Kidney (tissue), 14 donors: ENCODE data around the gene WDHD1. TPM values are rescaled to one million over a fixed set of nuclear protein-coding genes. Genes with fewer than 3 reads are reported as not detected.
A peak's percentile ranks its signal among the peaks of the same experiment; 100 is the strongest.
"Not testable (repeated sequence)": the region's sequence is repeated elsewhere in the genome, so short reads cannot be mapped to it uniquely, and the experiment has no call there.

Experiments used
- DNase-seq, 5 donors: peaks; one replicate each; pipeline ENCODE4 v3.0.0-alpha.2; 2013 to 2020
- FAIRE-seq: peaks from 2 replicates; lab custom pipeline; 2012; peaks lifted over from hg19 to GRCh38; lab: Jason Lieb, UNC
- H3K27ac ChIP-seq, 2 donors: one replicate each; pipeline ENCODE4 v1.7.0; 2013; ENCODE audit warnings: low read depth in 2 of 2, low read length in 2 of 2, inconsistent platforms in 1 of 2
- H3K27me3 ChIP-seq: one replicate; pipeline ENCODE4 v1.7.1; 2013; ENCODE audit warnings: low read length, inconsistent platforms; ENCODE audit not compliant: control insufficient read depth, insufficient read depth
- H3K36me3 ChIP-seq, 3 donors: one replicate each; pipeline versions ENCODE4 v1.7.0 to v1.7.1; 2013; ENCODE audit warnings: low read length in 3 of 3, control low read depth in 1 of 3, inconsistent platforms in 1 of 3; ENCODE audit not compliant: insufficient read depth in 3 of 3, control insufficient read depth in 2 of 3
- H3K4me1 ChIP-seq, 3 donors: one replicate each; pipeline versions ENCODE4 v1.7.0 to v1.7.1; 2013; ENCODE audit warnings: low read length in 3 of 3, inconsistent platforms in 1 of 3, low read depth in 1 of 3; ENCODE audit not compliant: control insufficient read depth in 2 of 3, insufficient read depth in 2 of 3
- H3K4me3 ChIP-seq, 3 donors: one replicate each; pipeline versions ENCODE4 v1.7.0 to v1.8.1; 2013; ENCODE audit warnings: low read length in 3 of 3, control low read depth in 1 of 3, inconsistent platforms in 1 of 3
- H3K9ac ChIP-seq, 3 donors: one replicate each; pipeline versions ENCODE4 v1.7.0 to v1.7.1; 2013; ENCODE audit warnings: low read length in 3 of 3, control low read depth in 1 of 3, inconsistent platforms in 1 of 3
- H3K9me3 ChIP-seq, 3 donors: one replicate each; pipeline versions ENCODE4 v1.7.0 to v1.7.1; 2013; ENCODE audit warnings: low read length in 3 of 3, control low read depth in 1 of 3, inconsistent platforms in 1 of 3; ENCODE audit not compliant: control insufficient read depth in 2 of 3, insufficient read depth in 1 of 3
- CTCF ChIP-seq: IDR thresholded peaks from 3 replicates; pipeline ENCODE4 v1.5.1; 2012; ENCODE audit warnings: mild to moderate bottlenecking, moderate library complexity, borderline replicate concordance; ENCODE audit not compliant: insufficient read depth; ENCODE audit errors: extremely low read depth
- intact Hi-C: fragments of 100-400 bp; cut with DNase I; formaldehyde crosslinking; loops from one replicate; pipeline ENCODE4 v1.11.1; 2022
- polyA plus RNA-seq: library from polyadenylated mRNA; stranded (reverse); fragments of 350-450 nt; fragmentation: Illumina TruSeq; extraction: RNeasy Lipid Tissue Mini Kit (QIAGEN cat#74804); gene quantifications from one replicate; pipeline ENCODE4 v1.2.3, GENCODE V29; 2014; ENCODE audit warnings: low read depth, low replicate concordance; ENCODE audit not compliant: insufficient read depth
- total RNA-seq: library from RNA; stranded (reverse); fragmentation: NEBNext Ultra II Directional; extraction: Animal tissue kit (Norgen Biotek cat#: 25700); gene quantifications from one replicate; pipeline ENCODE4 v1.2.1, GENCODE V29; 2021
- donor health status: control.
- donor health status: control.
- donor health status: control.
- donor health status: control.
- donor health status: control.
- donor health status: DM: yes; HTN: yes; CAD: no.
- donor health status: Normal renal cell carcinoma (clear cell type).

WDHD1 gene
- total and polyA plus RNA-seq, 2 donors from 2014 or later = 1.8 to 3.3 TPM

DNA sequence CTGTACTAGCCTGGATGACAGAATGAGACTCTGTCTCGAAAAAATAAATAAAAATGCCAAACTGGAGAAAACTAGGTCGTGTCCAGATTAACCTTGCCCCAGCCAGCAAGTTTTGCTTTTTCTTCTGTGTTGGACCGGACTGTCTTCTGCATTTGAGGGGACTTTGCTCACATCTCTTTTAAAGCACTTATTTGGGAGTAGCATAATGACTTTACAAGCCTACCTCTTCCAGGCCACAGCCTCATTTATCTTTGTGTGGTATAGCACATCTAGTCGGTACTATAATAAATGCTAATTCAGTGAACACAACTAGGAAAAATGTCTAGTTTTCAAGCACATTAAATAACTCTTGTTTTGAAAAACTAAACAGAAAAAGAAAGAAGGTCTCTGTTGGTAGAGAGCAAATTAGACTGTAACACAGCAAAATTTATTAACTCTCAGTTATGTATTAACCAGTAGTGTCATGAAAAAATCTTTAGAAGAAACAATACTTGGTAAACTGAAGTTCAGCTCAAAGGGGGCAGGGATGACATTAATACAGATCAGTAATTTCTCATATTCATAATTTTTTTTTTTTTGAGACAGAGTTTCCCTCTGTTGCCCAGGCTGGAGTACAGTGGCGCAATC lies 52.0 kb downstream of the WDHD1 start:
- H3K36me3 ChIP-seq = no peaks in the 10 kb centered on the region
- intact Hi-C loops = no loop called here
- FAIRE-seq (no peak), DNase-seq (peak in 2 of 5 donors; percentile 6 to 8)
- no peaks in the 10 kb centered on the region for H3K9me3 ChIP-seq
- H3K4me3 ChIP-seq = peak overlapping the region in 2 of 3 donors; percentile 44 to 45
- TF ChIP-seq CTCF = no peak
- H3K9ac ChIP-seq = peak overlapping the region in 1 of 3 donors; percentile 34
- H3K27me3 ChIP-seq = no peaks in the 10 kb centered on the region
- H3K27ac ChIP-seq = peak overlapping the region; percentile 53 to 75
- no peaks in the 10 kb centered on the region for H3K4me1 ChIP-seq

GRCh38 chr14:54967496-54967895 lies 59.4 kb downstream of the WDHD1 start:
- H3K36me3 ChIP-seq = no peaks in the 10 kb centered on the region
- no peak overlapping the region for H3K9ac ChIP-seq
- TF ChIP-seq CTCF = no peak
- no peak overlapping the region for H3K27ac ChIP-seq
- intact Hi-C loops = no loop called here
- DNase-seq = no peak
- no peak for FAIRE-seq
- H3K27me3 ChIP-seq = no peaks in the 10 kb centered on the region
- H3K9me3 ChIP-seq = no peaks in the 10 kb centered on the region
- H3K4me1 ChIP-seq = no peaks in the 10 kb centered on the region
- H3K4me3 ChIP-seq = no peak overlapping the region

DNA sequence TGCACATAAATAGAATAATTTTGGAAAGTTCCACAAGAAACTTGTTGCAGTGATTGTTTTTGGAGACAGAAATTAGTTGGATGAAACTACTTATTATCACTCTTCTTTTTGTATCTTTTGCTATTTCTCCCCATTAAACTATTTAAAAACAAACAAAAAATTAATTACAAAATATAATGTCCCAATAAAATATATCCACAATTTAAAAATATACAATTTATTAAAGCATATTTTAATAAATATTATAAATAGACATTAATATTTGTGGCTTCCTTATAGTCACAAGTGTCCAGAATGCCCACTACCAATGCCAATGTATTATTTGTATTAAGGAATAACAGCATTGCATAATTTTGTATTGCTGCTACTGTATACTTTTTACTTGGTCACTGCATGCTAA lies 71.8 kb downstream of the WDHD1 start:
- no peaks in the 10 kb centered on the region for H3K4me1 ChIP-seq
- no peaks in the 10 kb centered on the region for H3K9me3 ChIP-seq
- DNase-seq (no peak), FAIRE-seq (peak; percentile 61)
- H3K27ac ChIP-seq = no peak overlapping the region
- intact Hi-C loops = no loop called here
- no peaks in the 10 kb centered on the region for H3K27me3 ChIP-seq
- TF ChIP-seq CTCF = no peak
- H3K9ac ChIP-seq = no peak overlapping the region
- no peak overlapping the region for H3K4me3 ChIP-seq
- H3K36me3 ChIP-seq = no peaks in the 10 kb centered on the region

DNA sequence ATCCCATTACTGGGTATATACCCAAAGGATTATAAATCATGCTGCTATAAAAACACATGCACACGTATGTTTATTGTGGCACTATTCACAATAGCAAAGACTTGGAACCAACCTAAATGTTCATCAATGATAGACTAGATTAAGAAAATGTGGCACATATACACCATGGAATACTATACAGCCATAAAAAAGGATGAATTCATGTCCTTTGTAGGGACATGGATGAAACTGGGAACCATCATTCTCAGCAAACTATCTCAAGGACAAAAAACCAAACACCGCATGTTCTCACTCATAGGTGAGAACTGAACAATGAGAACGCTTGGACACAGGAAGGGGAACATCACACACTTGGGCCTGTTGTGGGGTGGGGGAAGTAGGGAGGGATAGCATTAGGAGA lies 73.3 kb downstream of the WDHD1 start:
- H3K27ac ChIP-seq, H3K9ac ChIP-seq, FAIRE-seq, H3K36me3 ChIP-seq, H3K4me1 ChIP-seq, intact Hi-C loops, DNase-seq, H3K4me3 ChIP-seq, H3K27me3 ChIP-seq, H3K9me3 ChIP-seq: not testable (repeated sequence)

- H3K36me3 ChIP-seq, FAIRE-seq, H3K4me3 ChIP-seq, H3K27me3 ChIP-seq, intact Hi-C loops, H3K4me1 ChIP-seq, H3K27ac ChIP-seq, H3K9me3 ChIP-seq, H3K9ac ChIP-seq, DNase-seq: not testable (repeated sequence)
Measured at GRCh38 chr14:54952803-54953202, 74.1 kb downstream of the WDHD1 start.
